ENCODE measurements around the gene MOCS2.

The MOCS2 gene

GRCh38 chr5:53052499-53052898, 57.1 kb downstream of the MOCS2 start:
- DNase-seq (ENCODE audit: low read depth in 2 of 2) = no peak

DNA sequence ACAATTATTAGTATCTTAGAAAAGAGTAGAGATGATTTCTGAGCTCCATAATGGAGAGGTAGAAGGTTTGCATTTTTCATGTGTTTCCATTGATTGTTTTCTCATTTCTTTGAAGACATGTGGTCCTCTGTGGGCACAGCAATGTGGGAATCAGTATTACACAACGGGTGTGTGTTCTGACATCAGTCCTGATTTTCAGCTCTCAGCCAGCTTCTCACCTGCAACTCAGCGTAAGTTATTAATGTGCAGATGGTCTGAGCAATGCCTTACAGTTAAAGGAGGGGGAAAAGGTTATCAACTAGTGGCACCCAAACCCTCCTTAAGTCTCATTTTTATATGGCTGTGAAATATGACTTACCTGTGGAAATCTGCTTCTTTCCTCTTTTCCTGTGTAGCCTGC, 61.3 kb downstream of the MOCS2 start:
- DNase-seq (ENCODE audit: low read depth in 2 of 2) = no peak

Data from fibroblast of skin of left quadriceps (primary cell).